ENCODE data around the gene PSMA8.
"Not testable (repeated sequence)": the region's sequence is repeated elsewhere in the genome, so short reads cannot be mapped to it uniquely, and the experiment has no call there.

The PSMA8 gene

DNA sequence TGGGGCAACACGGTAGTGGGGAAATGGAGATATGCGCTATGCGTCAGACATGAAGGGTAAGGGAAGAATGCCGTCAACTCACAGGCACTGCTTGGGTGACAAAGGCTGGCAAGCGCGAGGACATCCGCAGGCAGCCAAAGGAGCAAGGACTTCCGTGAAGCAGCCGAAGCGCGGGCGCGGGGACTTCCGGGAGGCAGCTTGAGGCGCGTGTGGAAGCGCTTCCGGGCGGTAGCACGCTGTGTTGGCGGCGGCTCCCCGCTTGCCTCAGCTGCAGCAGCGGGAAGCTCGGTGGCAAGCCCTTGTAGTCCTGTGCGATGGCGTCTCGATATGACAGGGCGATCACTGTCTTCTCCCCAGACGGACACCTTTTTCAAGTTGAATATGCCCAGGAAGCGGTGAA is at the start of gene PSMA8:
Gene PSMA8, plus strand, starts transcription at position 218 of the 400 bp plus-strand sequence. Its CDS starts 97 bp downstream, at position 315.
- no peak for DNase-seq

DNA sequence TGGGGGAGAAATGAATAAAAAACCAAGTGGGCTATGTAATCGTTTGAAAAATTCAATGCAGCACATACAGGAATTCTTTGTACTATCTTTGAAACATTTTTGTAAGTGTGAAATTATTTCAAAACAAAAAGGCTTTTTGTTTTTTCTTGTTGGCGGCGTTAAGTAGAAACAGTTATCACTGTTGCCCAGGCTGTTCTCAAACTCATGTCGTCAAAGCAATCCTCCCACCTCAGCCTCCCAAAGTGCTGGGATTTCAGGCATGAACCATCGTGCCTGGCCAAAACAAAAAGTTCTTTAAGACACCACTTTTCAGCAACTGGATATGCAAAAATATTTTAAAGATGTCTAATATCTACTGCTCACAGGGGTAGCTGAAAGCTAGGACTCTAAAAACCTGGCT is 48.6 kb upstream of the PSMA8 start:
- DNase-seq, result no peak

DNA sequence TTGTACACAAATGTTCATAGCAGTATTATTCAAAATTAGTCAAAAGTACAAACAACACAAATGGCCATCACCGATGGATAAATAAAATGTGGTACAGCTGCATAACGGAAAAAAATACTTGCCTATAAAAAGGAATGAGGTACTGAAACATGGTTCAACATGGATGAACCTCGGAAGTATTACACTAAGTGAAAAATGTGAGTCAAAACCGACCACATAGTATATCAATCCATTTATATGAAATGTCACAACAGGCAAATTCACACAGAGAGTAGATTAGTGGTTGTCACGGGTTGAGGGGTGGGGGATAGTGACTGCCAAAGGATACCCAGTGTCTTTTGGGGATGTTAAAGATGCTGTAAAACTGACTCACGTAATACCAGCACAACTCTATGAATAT is 46.7 kb upstream of the PSMA8 start:
- DNase-seq, result no peak

DNA sequence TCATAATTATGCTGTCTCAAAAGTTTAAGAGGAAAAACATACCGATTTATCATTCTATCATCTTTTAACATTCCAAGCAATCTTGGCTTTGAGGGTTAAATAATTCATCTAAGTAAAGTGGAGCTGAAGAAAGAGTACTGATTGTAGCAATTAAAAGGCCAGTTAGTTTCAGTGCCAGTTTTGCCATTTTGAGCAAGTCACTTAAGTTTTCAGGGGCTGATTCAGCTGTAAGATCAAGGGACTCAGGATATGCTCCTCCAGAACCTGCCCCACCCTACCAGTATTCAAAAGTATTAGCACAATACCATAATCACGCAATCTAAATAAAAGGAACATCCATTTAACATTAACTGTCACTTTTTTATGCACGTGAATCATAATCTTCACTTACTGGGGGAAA is 45.2 kb upstream of the PSMA8 start:
- peak; percentile 20 for DNase-seq

DNA sequence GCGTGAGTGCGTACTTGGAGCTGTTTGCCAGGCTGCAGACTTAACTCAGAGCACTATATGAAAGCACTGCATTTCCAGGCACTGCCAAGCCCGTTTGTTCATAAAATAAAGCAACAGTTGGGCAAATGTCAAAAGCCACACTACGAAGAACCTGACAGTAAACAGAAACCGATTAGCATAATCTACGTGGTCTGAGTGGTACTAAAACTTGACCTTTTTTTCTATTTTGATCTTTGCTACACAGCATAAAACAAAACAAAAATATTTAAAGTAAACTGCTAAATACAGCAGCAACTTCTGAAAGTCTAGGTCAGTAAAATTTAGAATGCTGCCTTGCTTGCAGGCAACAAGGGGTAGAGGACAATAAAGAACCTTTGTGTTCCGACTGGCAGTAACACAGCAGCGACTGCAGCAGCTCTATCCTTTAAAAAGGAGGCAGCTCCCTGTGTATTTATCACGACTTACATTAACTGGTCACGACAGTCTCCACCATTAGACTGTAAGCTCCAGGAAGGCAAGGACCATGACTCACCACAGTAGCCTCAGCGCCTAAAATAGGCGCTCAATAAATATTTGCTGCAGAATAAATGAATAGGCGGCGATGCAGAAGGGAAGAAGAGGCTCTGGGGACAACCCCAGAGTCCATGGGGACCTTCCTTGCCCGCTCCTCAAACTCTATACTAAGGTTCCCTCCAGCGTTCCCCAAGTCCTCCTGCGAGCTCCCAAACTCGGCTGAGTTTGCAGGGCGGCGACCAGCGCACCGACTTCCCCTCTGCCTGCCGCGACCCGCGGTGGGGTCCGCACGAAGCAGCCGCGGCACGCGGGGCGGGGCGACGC is 44.2 kb upstream of the PSMA8 start:
- DNase-seq, result peak; percentile 54

DNA sequence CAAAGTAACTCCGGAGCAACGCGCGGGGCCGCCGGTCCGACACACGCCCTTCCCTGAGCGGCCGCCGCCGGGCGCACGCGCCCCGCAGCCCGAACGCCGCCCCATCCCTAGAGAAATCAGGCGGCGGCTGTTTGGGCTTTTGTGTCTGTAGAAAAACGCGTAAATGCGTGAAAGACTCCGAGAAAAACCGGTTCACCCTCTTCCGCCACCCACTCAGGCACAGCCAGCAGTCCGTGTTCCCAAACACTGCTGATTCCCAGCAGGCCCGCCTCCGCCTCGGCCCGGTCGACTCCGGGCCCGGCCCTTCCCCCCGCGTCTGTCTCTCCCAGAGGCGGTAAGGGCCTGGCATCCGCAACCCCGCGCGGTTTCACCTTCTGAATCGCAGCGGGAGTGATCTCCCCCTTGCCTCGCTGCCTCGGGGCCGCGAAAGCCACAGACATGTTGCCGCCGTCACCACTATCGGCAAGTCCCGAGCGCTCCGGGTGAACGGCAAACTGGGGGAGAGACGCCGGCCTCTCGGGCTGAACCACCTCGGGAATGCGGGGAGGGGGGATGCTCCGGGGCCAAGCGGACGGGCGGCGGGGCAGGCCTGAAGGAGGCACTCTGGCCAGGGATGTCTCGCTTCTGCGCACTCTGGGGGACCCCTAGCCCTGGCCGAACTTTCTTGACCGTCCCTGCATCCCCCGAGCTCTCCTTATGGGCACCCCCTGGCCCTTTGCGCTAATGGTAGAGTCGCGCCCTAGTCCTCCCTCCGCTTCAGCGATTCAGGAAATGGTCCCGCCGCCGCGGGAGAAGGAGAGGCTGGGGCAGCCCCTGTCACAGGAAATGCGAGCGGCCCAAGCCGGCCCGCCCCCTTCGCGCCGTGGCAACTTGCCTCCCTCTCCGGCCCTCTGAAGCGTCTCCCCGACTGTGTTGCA is 43.3 kb upstream of the PSMA8 start, which contains the start of gene SS18:
Gene SS18, minus strand, starts transcription at position 484 of the 917 bp plus-strand sequence. Its CDS starts 44 bp downstream, at position 440.
- peak; percentile 96 for DNase-seq

DNA sequence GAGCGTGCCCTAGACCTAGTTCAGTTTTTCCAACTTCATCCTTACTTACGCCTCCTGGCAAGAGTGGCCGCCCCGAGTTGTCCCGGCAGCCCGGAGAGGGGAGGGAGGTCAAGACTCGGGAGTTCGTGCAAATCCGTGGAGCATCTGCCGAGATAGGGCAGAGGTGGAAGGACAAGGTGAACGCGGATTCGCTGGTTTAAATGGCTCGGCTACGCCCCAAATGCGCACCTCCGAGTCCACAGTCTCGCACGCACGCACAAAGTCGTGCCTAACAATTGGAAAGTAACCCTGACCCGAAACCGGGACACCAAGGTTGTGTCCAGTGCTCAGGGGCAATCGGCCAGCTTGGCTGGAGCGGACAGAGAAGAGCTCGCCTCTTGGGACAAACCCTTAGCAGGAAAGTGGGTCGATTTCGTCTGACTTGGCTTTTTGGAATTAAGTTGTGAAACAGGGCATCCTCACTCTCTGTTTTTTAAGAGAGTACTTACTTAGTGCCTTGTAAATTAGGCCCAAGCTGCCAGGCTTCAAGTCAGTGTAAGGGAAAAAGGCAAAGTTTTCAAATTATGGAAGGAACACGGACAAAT is 42.5 kb upstream of the PSMA8 start:
- no peak for DNase-seq

DNA sequence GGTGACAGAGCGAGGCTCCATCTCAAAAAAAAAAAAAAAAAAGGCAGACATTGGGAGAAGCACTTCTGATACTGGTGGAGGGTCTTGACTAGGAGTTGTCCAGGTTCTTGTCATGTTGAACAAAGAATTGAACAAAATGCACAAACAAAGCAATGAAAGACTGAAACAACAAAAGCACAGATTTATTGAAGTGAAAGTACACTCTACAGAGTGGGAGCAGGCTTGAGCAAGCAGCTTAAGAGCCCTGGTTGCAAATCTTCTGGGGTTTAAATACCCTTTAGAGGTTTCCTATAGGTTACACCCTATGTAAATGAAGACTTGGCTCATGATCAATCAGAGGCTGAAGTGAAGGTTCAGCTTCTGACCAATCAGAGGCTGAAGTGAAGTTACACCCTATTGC is 36.8 kb upstream of the PSMA8 start:
- no peak for DNase-seq

DNA sequence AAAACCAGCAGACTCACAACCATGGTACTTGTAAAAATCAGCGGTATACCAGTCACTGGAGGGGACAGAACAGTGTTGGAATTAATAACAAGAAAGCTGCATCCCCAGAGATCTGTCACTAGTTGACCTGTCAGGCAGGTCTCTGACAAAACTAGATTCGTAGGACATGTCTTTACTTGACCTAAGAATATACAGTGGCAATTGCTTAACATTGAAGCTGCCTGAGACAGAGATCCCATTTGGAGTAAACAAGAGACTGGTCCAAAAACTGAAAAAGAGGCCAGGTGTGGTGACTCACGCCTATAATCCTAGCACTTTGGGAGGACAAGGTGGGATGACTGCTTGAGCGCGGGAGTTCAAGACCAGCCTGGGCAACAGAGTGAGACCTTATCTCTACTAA is 36.1 kb upstream of the PSMA8 start:
- DNase-seq, result no peak

DNA sequence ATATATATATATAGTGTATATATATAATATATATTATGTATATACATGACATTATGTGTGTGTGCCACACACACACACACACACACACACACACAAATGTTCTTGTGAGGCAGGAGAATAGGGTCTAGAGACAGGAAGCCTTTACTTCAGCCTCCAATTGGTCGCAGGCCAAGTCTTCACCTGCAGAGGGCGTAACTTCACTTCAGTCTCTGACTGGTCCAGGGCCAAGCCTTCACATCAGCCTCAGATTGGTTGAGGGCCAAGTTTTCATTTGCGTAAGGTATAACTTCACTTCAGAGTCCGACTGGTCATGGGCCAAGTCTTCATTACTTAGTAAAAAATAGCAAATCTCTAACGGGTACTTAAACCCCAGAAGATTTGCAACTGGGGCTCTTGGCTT is 30.1 kb upstream of the PSMA8 start:
- no peak for DNase-seq

DNA sequence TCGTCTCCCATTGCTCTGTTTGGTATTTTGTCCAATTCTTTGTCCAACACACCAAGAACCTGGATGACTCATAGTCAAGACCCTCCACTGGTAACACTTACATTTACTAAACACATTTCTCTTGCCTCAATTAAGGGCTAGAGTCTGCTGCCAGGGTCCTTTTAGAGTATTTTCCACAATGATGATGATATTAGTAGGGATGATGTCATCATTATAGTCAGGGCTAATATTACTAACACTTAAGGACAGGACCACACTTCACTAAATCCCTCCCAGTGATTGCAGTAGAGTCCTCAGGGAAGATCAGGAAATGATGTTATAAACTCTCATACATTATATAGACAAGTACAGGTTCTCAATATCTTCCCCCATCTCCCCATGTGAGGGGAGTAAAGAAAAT is 29.6 kb upstream of the PSMA8 start:
- no peak for DNase-seq

DNA sequence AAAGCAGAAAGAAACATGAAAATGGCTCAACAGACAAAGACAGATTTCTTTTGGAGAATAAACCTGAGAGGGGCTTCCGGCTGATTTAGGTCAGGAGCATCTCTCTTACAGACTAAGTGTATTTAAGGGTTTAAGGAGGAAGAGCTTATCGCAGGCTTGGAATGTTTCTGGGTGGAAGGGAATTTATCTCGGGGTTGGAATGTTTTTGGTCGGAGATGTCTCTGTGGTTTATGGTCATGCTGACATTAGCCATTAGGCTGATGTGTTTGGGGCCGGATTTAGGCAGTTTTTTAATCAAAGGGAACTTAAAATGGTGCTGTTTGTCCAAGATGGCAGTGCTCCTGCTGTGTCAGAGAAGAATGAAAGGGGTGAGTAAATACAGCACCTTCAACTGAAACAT is 14.4 kb upstream of the PSMA8 start:
- DNase-seq, result no peak

DNA sequence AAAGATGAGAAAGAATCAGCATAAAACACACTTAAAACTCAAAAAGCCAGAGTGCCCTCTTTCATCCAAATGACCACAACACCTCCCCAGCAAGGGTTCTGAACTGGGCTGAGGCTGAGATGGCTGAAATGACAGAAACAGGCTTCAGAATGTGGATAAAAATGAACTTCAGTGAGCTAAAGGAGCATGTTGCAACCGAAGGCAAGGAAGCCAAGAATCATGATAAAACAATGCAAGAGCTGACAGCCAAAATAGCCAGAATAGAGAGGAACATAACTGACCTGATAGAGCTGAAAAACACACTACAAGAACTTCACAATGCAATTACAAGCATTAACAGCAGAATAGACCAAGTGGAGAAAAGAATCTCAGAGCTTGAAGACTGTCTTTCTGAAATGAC is 12.2 kb upstream of the PSMA8 start:
- no peak for DNase-seq

DNA sequence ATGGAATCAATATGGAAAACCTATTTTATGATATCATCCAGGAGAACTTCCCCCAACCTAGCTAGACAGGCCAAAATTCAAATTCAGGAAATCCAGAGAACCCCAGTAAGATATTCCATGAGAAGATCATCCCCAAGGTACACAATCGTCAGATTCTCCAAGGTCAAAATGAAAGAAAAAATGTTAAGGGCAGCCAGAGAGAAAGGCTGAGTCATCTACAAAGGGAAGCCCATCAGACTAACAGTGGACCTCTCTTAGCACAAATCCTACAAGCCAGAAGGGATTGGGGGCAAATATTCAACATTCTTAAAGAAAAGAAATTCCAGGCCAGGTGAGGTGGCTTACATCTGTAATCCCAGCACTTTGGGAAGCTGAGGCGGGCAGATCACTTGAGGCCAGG is 11.7 kb upstream of the PSMA8 start:
- DNase-seq, result not testable (repeated sequence)

DNA sequence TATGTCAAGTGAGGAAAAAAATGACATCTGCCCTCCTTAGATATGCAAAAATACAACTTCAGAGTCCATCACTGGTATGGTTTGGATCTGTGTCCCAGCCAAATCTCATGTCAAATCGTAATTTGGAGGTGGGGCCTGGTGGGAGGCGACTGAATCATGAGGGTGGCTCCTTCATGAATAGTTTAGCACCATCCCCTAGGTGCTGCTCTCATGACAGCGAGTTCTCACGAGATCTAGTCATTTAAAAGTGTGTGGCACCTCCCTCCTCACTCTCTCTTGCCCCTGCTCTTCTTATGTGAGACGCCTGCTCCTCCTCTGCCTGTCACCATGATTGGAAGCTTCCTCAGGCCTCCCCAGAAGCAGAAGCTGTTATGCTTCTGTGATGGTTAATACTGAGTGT is 5.9 kb upstream of the PSMA8 start:
- no peak for DNase-seq

DNA sequence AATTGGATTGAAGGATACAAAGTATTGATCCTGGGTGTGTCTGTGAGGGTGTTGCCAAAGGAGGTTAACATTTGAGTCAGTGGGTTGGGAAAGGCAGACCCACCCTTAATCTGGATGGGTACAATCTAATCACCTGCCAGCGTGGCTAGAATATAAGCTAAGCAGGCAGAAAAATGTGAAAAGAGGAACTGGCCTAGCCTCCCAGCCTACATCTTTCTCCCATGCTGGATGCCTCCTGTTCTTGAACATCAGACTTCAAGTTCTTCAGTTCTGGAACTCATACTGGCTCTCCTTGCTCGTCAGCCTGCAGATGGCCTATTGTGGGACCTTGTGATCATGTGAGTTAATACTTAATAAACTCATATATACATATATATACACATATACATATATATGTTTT is 5.5 kb upstream of the PSMA8 start:
- DNase-seq, result not testable (repeated sequence)

DNA sequence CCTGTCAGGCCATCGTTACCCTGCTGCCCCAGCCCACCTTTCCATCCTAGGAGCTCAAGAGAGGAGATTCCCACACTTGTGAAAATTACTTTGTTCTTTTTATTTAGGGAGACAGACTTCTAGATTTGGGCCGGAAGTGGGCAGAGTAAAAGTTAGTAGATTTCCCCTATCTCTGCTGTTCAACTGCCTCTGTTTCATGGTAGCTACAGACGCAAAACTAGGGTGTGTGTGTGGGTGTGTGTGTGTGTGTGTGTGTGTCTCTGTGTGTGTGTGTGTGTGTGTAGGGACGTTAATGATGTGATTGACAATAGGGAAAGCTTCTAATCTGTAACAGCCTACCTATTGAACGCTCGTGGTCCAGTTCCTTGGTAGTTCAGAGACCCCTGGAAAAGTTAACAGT is 438 bp downstream of the PSMA8 start:
- DNase-seq, result no peak

DNA sequence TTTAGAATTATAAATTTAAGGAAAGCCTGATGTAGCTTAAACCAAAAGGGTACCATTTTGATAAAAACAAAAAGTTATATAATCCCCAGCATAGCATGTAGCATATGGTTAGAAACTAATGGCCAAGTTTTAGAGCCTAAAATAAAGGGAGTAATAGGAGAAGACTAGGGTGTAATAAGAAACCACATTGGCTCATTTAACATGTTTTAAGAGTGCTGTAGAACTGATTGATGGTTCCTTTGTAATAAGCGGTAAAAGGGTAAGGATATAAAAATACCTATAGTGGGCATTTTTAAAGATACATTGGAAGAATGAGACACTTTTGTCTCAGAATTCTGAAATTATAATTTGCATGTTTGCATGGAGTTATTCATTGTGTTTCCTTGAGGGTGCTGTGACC is 1.9 kb downstream of the PSMA8 start:
- no peak for DNase-seq

DNA sequence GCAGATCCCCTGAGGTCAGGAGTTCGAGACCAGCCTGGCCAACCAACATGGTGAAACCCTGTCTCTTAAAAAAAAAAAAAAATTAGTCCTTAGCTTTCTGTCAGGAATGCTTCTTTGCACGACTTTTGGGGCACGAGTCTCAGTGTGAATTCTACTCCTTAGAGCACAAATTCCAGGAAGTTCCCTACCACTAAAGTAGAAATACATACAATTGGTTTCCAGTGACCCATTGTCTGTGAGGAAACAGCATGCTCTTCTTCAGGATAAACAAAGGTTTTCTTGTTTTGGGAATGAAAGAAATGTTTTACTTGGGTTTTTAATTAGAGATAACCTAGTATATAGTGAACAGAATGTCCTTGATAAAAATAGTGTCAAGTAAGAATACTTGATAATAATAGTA is 23.7 kb downstream of the PSMA8 start:
- no peak for DNase-seq

DNA sequence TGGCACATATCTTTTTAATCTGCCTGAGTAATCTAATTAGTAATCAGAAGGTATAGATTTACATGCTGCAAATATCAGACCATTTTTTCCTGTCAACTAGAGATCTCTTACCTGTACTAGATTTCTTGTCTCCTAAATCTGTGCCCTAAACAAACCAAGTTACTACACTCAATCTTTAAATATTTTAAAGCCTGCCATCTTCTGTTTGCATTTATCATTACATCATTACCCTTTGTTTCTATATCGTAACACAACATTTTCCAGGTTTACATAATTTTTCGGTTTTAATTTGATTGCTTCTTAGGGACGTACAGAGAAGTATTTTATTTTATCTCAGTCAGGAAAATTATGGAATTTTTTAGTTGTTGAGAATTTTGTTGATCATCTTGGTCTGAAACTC is 25.7 kb downstream of the PSMA8 start:
- DNase-seq, result no peak

DNA sequence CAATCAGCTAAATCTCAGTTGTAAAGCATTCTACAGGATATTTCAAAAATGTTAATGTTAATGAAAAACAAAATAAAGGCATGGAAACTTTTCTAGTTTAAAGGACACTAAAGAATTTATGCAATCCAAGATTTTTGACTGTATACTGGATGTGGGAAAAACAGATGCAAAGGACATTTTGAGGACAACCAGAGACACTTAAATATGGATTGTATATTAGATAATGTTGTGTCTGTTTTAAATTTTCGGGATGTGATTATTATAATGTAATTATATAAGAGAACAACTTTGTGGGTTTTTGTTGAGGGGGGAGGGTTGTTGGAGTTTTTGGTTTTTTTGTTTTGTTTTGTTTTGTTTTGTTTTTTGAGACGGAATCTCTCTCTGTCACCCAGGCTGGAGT is 30.9 kb downstream of the PSMA8 start:
- no peak for DNase-seq

DNA sequence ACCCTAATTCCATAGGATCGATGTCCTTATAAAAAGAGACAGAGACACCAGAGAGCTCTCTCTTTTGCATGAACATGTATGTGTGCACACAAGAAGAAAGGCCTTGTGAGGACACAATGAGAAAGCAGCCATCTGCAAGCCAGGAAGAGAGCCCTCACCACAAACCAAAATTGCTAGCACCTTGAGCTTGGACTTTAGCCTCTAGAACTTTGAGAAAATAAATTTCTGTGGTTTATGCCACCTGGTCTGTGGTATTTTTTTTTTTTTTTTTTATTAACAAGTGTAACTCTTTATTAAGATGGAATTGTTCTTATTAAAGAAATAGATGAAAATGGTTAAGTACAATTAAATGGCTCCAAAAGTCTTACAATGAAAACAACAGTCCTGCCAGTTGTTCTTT is 33.9 kb downstream of the PSMA8 start:
- DNase-seq, result not testable (repeated sequence)

DNA sequence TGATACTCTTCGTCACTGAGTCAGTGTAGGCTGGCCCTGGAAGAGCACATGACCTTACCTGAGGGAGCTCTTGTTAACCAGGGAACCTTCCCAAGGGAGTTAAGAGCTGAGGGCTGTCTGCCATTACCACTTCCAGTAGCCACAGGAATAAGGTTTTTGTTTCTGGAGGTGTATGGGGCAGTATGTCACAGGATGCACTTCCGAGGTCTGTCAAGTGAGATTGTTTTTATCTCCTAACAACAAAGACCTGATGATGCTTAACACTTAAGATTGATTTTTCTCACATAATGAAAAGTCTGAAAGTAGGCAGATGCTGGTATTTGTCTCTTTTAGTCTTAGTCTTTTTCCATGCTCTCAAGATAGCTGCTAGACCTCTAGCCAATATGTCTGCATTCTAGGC is 41.8 kb downstream of the PSMA8 start:
- no peak for DNase-seq

DNA sequence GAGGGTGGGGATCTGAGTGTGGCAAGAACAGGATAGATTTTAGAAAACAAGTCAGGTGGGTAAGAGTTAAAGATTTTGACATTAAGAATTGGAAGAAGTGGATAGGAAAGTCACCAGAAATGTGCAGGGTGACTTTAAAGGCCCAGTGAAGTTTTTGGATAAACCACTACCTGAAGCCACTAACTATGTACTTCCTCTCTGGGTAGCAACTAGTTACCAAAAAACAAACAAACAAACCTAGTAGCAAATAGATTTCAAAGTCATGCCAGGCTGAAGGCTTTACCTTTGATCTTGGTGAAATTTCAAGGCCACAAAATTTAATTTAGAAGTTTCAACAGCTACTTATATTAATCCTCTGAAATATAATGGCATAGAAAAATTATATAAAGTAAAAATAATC is 42.5 kb downstream of the PSMA8 start:
- no peak for DNase-seq
